Glutamatergic neuron (in vitro differentiated cells): ENCODE results near the gene RAE1. TPM values are rescaled to one million over a fixed set of nuclear protein-coding genes. Genes with fewer than 3 reads are reported as not detected.
A peak's percentile ranks its signal among the peaks of the same experiment; 100 is the strongest.

ENCODE experiments used
- DNase-seq: peaks from one replicate; pipeline ENCODE4 v3.0.0; 2022
- H3K27ac Mint-ChIP-seq: one replicate; pipeline ENCODE4 v1.8.0; 2020; ENCODE audit warnings: mild to moderate bottlenecking, mixed read lengths, inconsistent platforms; ENCODE audit not compliant: unreplicated experiment
- H3K27me3 Mint-ChIP-seq: one replicate; pipeline ENCODE4 v1.8.0; 2020; ENCODE audit warnings: mild to moderate bottlenecking, moderate library complexity, mixed read lengths, inconsistent platforms; ENCODE audit not compliant: unreplicated experiment
- H3K36me3 Mint-ChIP-seq: one replicate; pipeline ENCODE4 v1.8.0; 2020; ENCODE audit warnings: mild to moderate bottlenecking, mixed read lengths, inconsistent platforms; ENCODE audit not compliant: unreplicated experiment
- H3K4me1 Mint-ChIP-seq: one replicate; pipeline ENCODE4 v1.8.0; 2020; ENCODE audit warnings: mild to moderate bottlenecking, low read depth, mixed read lengths, inconsistent platforms; ENCODE audit not compliant: unreplicated experiment
- H3K4me3 Mint-ChIP-seq: one replicate; pipeline ENCODE4 v1.8.0; 2020; ENCODE audit warnings: mild to moderate bottlenecking, mixed read lengths, inconsistent platforms; ENCODE audit not compliant: unreplicated experiment
- H3K9me3 Mint-ChIP-seq: one replicate; pipeline ENCODE4 v1.8.0; 2020; ENCODE audit warnings: mild to moderate bottlenecking, moderate library complexity, mixed read lengths, inconsistent platforms; ENCODE audit not compliant: unreplicated experiment
- total RNA-seq: library from RNA; stranded (reverse); fragmentation: NEBNext Ultra II Directional; extraction: Animal tissue kit (Norgen Biotek cat#: 25700); gene quantifications from one replicate; pipeline ENCODE4 v1.2.1, GENCODE V29; 2021; ENCODE audit not compliant: unreplicated experiment
- TF ChIP-seq, protein P1 (sequence below): fragments of 200-600 bp; sonication (generic); IDR thresholded peaks from one replicate; pipeline ENCODE4 v1.5.0; 2021; ENCODE audit not compliant: partially characterized antibody, unreplicated experiment

The RAE1 gene
- total RNA-seq, 1 donor from 2014 or later = 28.3 TPM

DNA sequence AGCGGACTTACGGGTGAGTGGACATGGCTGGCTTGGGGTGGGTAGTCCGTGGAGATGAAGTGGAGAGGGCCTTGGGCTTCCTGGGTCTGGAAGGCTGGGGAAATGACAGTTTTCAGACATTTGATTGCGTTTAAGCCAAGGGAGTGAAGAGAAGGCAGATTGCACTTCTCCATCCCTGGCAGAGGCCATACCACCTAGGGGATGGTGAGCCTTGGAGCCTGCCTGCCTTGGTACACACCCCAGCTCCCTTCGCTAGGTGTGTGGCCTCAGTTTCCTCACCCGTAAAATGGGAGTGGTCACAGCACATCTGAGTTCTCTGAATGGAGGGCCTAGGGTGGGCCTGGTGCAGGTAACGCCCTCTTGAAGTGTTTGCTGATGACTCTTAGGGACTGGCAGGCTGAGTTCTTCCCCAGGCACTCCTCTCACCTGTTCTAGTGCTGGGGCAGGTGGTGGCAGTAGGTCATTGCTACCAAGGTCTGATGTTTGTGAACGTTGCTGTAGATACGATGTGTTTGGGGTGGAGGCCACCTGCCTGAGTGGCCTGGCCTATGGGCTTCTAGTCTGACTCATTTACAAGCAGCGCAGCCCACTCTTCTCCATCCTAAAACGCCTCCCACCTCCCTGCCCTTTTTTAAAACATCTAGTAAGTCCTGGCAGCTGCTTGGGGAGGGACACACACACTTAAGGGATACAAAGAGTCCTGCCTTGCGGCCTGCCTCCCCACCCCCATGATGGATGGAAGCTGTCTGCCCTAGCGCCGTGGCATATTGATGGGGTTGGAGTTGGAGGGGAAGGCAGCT lies 42.5 kb downstream of the RAE1 start:
- Mint-ChIP-seq H3K36me3 (no peaks in the 10 kb centered on the region), H3K4me3 (peak overlapping the region; percentile 25), H3K27me3 (peaks cover 11% of the 10 kb centered on the region), H3K4me1 (peaks cover 5% of the 10 kb centered on the region), H3K9me3 (peaks cover 5% of the 10 kb centered on the region), H3K27ac (no peak overlapping the region)
- TF ChIP-seq, protein P1, sequence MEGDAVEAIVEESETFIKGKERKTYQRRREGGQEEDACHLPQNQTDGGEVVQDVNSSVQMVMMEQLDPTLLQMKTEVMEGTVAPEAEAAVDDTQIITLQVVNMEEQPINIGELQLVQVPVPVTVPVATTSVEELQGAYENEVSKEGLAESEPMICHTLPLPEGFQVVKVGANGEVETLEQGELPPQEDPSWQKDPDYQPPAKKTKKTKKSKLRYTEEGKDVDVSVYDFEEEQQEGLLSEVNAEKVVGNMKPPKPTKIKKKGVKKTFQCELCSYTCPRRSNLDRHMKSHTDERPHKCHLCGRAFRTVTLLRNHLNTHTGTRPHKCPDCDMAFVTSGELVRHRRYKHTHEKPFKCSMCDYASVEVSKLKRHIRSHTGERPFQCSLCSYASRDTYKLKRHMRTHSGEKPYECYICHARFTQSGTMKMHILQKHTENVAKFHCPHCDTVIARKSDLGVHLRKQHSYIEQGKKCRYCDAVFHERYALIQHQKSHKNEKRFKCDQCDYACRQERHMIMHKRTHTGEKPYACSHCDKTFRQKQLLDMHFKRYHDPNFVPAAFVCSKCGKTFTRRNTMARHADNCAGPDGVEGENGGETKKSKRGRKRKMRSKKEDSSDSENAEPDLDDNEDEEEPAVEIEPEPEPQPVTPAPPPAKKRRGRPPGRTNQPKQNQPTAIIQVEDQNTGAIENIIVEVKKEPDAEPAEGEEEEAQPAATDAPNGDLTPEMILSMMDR = no peak
- no peak for DNase-seq

DNA sequence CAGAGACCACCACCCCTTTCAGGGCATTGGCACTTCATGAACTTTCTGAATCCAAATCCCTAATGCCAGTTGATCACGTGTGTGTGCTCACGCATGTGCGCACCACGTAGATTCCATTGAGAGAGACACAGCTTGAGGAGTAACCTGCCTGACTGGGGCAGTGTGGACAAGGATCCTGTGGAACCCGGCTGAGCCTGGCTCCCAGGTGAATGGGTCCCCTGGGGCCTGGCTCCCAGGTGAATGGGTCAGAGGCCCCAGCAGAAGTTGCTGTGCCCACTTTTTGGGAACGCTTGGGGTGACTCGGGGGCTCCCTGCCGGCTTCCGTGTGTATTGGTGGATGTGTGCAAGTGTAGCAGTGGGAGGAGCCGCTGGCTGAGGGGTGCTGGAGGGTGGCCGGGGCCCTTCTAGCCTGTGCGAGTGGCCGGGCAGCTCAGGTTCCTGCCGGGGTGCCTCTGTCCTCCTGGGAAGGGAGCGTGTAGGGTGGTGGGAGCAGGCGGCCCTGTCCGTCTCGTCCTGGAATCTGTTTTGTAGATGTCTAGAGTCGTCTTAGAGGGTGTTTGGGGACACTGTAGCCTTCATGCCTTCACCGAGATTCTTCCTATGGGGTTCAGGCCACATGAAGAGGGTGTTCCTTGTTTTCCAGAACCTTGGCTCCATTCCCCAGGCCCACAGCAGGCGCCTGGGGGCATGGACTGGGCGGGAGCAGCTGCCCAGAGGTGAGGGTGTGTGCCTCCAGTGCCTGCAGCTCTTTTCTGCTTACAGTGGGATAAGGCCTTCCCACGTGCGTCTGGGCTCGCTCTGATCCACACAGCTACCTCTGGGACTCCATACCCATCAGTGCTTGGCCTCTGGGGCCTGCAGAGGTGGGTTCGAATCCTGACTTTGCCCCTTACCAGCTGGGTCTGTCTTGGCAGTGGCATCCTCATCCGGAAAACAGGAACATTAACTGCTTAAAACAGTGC lies 43.3 kb downstream of the RAE1 start:
- Mint-ChIP-seq H3K27me3 (peaks cover 11% of the 10 kb centered on the region), H3K4me1 (peaks cover 11% of the 10 kb centered on the region), H3K4me3 (no peak overlapping the region), H3K36me3 (no peaks in the 10 kb centered on the region), H3K27ac (no peak overlapping the region), H3K9me3 (peaks cover 3% of the 10 kb centered on the region)
- TF ChIP-seq, protein P1 = no peak
- no peak for DNase-seq

DNA sequence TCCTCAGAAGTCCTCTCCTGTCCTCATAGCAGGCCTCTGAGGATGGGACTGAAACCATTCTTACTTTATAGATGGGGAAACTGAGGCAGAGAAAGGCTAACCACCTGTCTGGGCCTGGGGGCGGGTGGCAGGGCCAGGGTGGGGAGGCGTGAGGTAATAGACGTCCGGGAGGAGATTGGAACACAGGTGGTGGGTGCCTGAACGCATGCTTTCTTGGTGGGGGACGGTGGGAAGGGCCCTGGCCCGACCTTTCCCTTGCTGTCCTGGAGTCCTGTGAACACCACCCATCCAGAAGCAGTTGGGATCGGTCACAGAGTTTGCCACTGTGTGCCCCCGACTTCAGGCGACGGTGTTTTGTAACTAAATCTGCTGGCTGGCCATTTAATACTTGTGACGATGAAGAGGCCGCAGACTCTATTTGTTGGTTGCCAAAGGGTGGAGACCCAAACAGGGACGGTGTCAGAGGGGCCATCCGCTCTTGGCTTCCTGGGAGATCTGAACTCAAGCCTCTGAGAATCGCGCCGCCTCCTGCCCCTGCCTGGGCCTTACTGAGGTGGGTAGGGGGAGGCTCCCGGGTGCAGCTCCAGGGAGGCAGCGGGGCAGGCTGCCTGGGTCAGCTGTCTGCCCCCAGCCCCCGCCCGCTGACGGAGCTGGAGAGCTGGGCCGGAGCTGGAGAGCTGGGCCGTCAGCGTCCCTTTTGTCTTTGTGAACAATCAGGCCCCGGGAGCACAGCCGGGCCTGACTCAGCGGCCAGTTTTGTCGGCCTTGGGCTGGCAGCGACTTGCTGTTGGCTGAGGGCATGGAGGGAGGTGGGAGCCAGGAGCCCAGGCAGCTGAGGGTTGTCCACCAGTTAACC lies 44.3 kb downstream of the RAE1 start:
- Mint-ChIP-seq H3K4me3 (no peak overlapping the region), H3K36me3 (no peaks in the 10 kb centered on the region), H3K27me3 (peaks cover 8% of the 10 kb centered on the region), H3K9me3 (peaks cover 3% of the 10 kb centered on the region), H3K4me1 (peaks cover 11% of the 10 kb centered on the region), H3K27ac (no peak overlapping the region)
- DNase-seq = peak; percentile 19
- TF ChIP-seq, protein P1 = no peak

DNA sequence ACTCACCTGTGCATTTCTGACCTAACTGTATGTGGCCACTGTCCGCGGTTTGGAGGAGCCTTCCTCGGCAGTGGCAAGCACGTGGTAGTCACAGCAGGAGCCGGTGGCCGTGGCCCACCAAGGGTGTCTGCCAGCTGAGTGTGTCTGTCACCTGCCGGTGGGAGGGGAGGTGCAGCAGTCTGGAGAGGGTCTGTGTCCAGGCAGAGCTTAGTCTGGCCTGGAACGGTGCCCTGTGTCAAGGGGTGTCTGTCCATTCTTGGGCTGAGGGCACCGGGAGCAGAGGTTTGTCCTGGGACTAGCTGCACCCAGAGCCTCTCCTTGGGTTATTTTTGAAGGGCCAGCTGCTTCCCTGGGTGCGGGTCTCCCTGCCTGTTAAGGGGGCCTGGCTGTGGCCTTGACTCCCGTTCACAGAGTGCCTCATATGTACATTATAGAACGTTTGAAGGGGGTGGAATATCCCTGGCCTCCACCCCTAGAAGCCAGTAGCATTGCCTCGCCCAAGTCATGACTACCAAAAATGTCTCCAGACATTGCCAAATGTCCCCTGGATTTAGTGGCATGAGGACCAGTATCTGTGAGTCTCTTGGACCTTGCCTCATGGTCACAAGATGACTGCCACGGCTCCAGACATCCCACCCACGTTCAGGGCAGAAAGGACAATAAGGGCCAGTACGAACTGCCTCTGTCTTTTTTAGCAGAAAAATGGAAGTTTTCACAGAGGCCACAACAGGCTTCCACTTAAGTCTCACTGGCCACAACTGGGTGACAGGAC lies 45.3 kb downstream of the RAE1 start:
- H3K36me3 Mint-ChIP-seq = no peaks in the 10 kb centered on the region

More for the DNA sequence above, 45.3 kb downstream of the RAE1 start:
- TF ChIP-seq, protein P1 = no peak
- Mint-ChIP-seq H3K9me3 (peaks cover 2% of the 10 kb centered on the region), H3K27ac (no peak overlapping the region), H3K4me1 (peaks cover 11% of the 10 kb centered on the region), H3K27me3 (peaks cover 5% of the 10 kb centered on the region), H3K4me3 (no peak overlapping the region)
- peak; percentile 10 for DNase-seq
